C4-2B (cell line): ENCODE data around the gene HAPLN2.

Experiments
- ZFX ChIP-seq: fragments of 450-650 bp; IDR thresholded peaks from 2 replicates; pipeline ENCODE4 v1.6.1; 2017
- TF ChIP-seq, protein P1 (sequence below): fragments of 450-650 bp; conservative IDR thresholded peaks from 2 replicates; pipeline ENCODE4 v1.5.1; 2017; ENCODE audit warnings: mild to moderate bottlenecking

DNA sequence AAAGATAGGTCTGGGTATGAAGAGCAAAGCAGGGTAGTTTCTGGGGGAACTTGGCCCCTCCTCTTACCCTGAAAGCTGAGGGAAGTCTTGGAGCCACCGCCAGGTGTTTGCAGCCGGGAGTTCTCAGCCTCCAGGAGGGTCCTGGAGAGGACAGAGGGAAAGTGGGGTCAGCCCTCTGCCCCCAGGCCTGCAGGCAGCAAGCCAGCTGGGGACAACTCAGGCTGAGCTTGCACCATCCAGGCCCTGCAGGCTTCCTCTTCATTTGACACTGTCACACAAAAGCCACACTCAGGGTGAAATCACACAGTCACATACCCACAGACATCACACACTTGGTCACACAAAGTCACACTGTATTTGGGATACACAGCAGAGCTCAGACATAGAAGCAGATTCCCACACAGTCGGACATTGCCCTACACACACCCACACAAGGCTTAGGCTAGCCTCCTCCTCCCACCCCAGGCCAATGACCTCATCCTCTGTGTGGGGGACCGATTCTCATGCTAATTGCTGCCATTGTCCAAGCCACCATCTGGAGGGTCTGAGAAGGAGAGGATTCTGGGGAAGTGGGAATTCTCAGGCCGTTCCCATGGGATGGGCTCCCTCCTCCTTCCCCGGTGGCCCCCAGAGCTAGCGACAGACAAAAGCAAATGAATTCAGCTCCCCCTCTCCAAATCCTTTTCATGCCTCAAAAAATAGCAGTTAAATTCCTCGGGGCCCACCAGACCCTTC is 54.3 kb downstream of the HAPLN2 start:
- TF ChIP-seq, protein P1, sequence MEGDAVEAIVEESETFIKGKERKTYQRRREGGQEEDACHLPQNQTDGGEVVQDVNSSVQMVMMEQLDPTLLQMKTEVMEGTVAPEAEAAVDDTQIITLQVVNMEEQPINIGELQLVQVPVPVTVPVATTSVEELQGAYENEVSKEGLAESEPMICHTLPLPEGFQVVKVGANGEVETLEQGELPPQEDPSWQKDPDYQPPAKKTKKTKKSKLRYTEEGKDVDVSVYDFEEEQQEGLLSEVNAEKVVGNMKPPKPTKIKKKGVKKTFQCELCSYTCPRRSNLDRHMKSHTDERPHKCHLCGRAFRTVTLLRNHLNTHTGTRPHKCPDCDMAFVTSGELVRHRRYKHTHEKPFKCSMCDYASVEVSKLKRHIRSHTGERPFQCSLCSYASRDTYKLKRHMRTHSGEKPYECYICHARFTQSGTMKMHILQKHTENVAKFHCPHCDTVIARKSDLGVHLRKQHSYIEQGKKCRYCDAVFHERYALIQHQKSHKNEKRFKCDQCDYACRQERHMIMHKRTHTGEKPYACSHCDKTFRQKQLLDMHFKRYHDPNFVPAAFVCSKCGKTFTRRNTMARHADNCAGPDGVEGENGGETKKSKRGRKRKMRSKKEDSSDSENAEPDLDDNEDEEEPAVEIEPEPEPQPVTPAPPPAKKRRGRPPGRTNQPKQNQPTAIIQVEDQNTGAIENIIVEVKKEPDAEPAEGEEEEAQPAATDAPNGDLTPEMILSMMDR: no peak
- TF ChIP-seq ZFX: no peak
